H1 (cell line): ENCODE results near the gene MRM1. TPM values are rescaled to one million over a fixed set of nuclear protein-coding genes. Genes with fewer than 3 reads are reported as not detected.

Source experiments
- CTCF ChIA-PET: fragments of 300-600 bp; sonication (Branson Sonifier 250); formaldehyde crosslinking; loops from one replicate; lab custom pipeline; 2021; ENCODE audit not compliant: partially characterized antibody; lab: Charles Lee
- POLR2A ChIA-PET: fragments of 300-600 bp; sonication (Branson Sonifier 250); formaldehyde crosslinking; loops from one replicate; lab custom pipeline; 2021; ENCODE audit warnings: inconsistent platforms; ENCODE audit not compliant: partially characterized antibody; lab: Charles Lee
- DNase-seq, 2 experiments: peaks; one replicate each; pipeline versions ENCODE4 v3.0.0 to v3.0.0-alpha.2; 2010 to 2022; ENCODE audit warnings: low spot score in 2 of 2, low read depth in 1 of 2, mixed read lengths in 1 of 2
- FAIRE-seq: peaks from 2 replicates; lab custom pipeline; 2011; peaks lifted over from hg19 to GRCh38; lab: Jason Lieb, UNC
- H2AFZ ChIP-seq: 2 replicates; pipeline ENCODE4 v1.8.1; 2012; ENCODE audit warnings: low read length, inconsistent platforms
- H2AK5ac ChIP-seq: 2 replicates; pipeline ENCODE4 v1.6.1; 2013; ENCODE audit warnings: low read depth, low read length
- H2BK120ac ChIP-seq: replicated peaks from 2 replicates; pipeline ENCODE3; 2013; ENCODE audit warnings: low read depth, low read length, inconsistent platforms
- H2BK12ac ChIP-seq: 2 replicates; pipeline ENCODE4 v1.6.1; 2013; ENCODE audit warnings: low read depth, low read length
- H2BK15ac ChIP-seq: 2 replicates; pipeline ENCODE4 v1.6.1; 2013; ENCODE audit warnings: low read length
- H2BK20ac ChIP-seq: 2 replicates; pipeline ENCODE4 v1.6.1; 2013; ENCODE audit warnings: low read length
- H2BK5ac ChIP-seq: 2 replicates; pipeline ENCODE4 v1.6.1; 2013; ENCODE audit warnings: low read depth, low read length
- H3K14ac ChIP-seq: 2 replicates; pipeline ENCODE4 v1.6.1; 2013; ENCODE audit warnings: inconsistent platforms; ENCODE audit not compliant: insufficient read length
- H3K18ac ChIP-seq: 2 replicates; pipeline ENCODE4 v1.6.1; 2013; ENCODE audit warnings: low read length; ENCODE audit errors: extremely low read depth
- H3K23ac ChIP-seq: 2 replicates; pipeline ENCODE4 v1.6.1; 2013; ENCODE audit warnings: inconsistent platforms; ENCODE audit not compliant: insufficient read length
- H3K23me2 ChIP-seq: 2 replicates; pipeline ENCODE4 v1.6.1; 2013; ENCODE audit warnings: low read depth, low read length
- H3K27ac ChIP-seq: 2 replicates; pipeline ENCODE4 v1.6.1; 2011; ENCODE audit warnings: low read depth, low read length, inconsistent platforms
- H3K27me3 ChIP-seq, 4 experiments: replicated peaks in 1 of 4; 1 replicate in 1 of 4; 2 replicates in 3 of 4; pipeline versions ENCODE4 v1.6.1 to v1.8.1; 2011 to 2013; ENCODE audit warnings: low read length in 3 of 4, mild to moderate bottlenecking in 3 of 4, inconsistent platforms in 2 of 4, mixed read lengths in 2 of 4, moderate library complexity in 1 of 4; ENCODE audit not compliant: control insufficient read depth in 3 of 4, insufficient read depth in 3 of 4; ENCODE audit errors: extremely low read depth in 1 of 4
- H3K36me3 ChIP-seq, 4 experiments: 2 replicates each; pipeline versions ENCODE4 v1.6.1 to v1.8.1; 2011 to 2013; ENCODE audit warnings: mild to moderate bottlenecking in 4 of 4, low read length in 3 of 4, moderate library complexity in 2 of 4, control low read depth in 1 of 4, inconsistent platforms in 1 of 4; ENCODE audit not compliant: insufficient read depth in 4 of 4, control insufficient read depth in 2 of 4
- H3K4ac ChIP-seq: replicated peaks from 2 replicates; pipeline ENCODE3; 2013; ENCODE audit warnings: low read length, low read depth, mixed read lengths, inconsistent platforms; ENCODE audit not compliant: insufficient read length
- H3K4me1 ChIP-seq, 4 experiments: replicated peaks in 1 of 4; 1 replicate in 1 of 4; 2 replicates in 3 of 4; pipeline versions ENCODE4 v1.6.1 to v1.8.1; 2011 to 2013; ENCODE audit warnings: low read length in 3 of 4, inconsistent platforms in 2 of 4, mixed read lengths in 1 of 4; ENCODE audit not compliant: insufficient read depth in 4 of 4, control insufficient read depth in 3 of 4
- H3K4me2 ChIP-seq, 2 experiments: 2 replicates each; pipeline versions ENCODE4 v1.6.1 to v1.8.1; 2011 to 2013; ENCODE audit warnings: low read depth in 2 of 2, low read length in 2 of 2, control low read depth in 1 of 2, inconsistent platforms in 1 of 2, mild to moderate bottlenecking in 1 of 2; ENCODE audit not compliant: insufficient read depth in 1 of 2
- H3K4me3 ChIP-seq, 4 experiments: fragments of 200-600, 300-600 bp in 1 of 4; sonication (generic), shearing (Covaris generic), sonication (Bioruptor Twin) in 1 of 4; 2 replicates each; pipeline versions ENCODE4 v1.5.1 to v1.8.1; 2011 to 2016; ENCODE audit warnings: low read length in 4 of 4, low read depth in 3 of 4, control low read depth in 2 of 4, inconsistent platforms in 2 of 4, mild to moderate bottlenecking in 2 of 4, mixed read lengths in 1 of 4, moderate library complexity in 1 of 4; ENCODE audit not compliant: insufficient read depth in 2 of 4; ENCODE audit errors: extremely low read depth in 1 of 4
- H3K56ac ChIP-seq: replicated peaks from 2 replicates; pipeline ENCODE3; 2013; ENCODE audit warnings: low read depth, mild to moderate bottlenecking, mixed read lengths, low read length, inconsistent platforms; ENCODE audit not compliant: insufficient read length
- H3K79me1 ChIP-seq: 2 replicates; pipeline ENCODE4 v1.6.1; 2013; ENCODE audit warnings: low read depth, low read length, control low read depth
- H3K79me2 ChIP-seq, 2 experiments: 2 replicates each; pipeline versions ENCODE4 v1.6.1 to v1.8.1; 2012 to 2013; ENCODE audit warnings: low read length in 2 of 2, mild to moderate bottlenecking in 2 of 2, inconsistent platforms in 1 of 2; ENCODE audit not compliant: insufficient read depth in 2 of 2, control insufficient read depth in 1 of 2
- H3K9ac ChIP-seq, 4 experiments: replicated peaks in 1 of 4; 1 replicate in 1 of 4; 2 replicates in 3 of 4; pipeline versions ENCODE4 v1.6.1 to v1.8.1; 2011 to 2013; ENCODE audit warnings: low read depth in 3 of 4, low read length in 3 of 4, control low read depth in 2 of 4, mild to moderate bottlenecking in 2 of 4, moderate library complexity in 2 of 4, inconsistent platforms in 1 of 4; ENCODE audit errors: extremely low read depth in 1 of 4
- H3K9me3 ChIP-seq, 2 experiments: 2 replicates each; pipeline versions ENCODE4 v1.6.1 to v1.8.1; 2012 to 2013; ENCODE audit warnings: mild to moderate bottlenecking in 2 of 2, moderate library complexity in 2 of 2, control low read depth in 1 of 2, inconsistent platforms in 1 of 2, low read depth in 1 of 2, low read length in 1 of 2, mixed read lengths in 1 of 2; ENCODE audit not compliant: insufficient read depth in 2 of 2
- H4K20me1 ChIP-seq, 2 experiments: replicated peaks in 1 of 2; 2 replicates each; pipeline versions ENCODE3 to v1.8.1; 2011 to 2013; ENCODE audit warnings: inconsistent platforms in 2 of 2, low read length in 2 of 2, mild to moderate bottlenecking in 1 of 2; ENCODE audit not compliant: insufficient read depth in 2 of 2, control insufficient read depth in 1 of 2
- H4K5ac ChIP-seq: 2 replicates; pipeline ENCODE4 v1.6.1; 2013; ENCODE audit warnings: low read length, low read depth, mixed read lengths, inconsistent platforms; ENCODE audit not compliant: insufficient read length
- H4K8ac ChIP-seq: 2 replicates; pipeline ENCODE4 v1.8.0; 2013; ENCODE audit warnings: mild to moderate bottlenecking, moderate library complexity, low read length, inconsistent platforms; ENCODE audit not compliant: insufficient read depth; ENCODE audit errors: extremely low read depth
- H4K91ac ChIP-seq: replicated peaks from 2 replicates; pipeline ENCODE3; 2013; ENCODE audit warnings: low read length, mixed read lengths, inconsistent platforms; ENCODE audit not compliant: insufficient read length
- CREB1 ChIP-seq: IDR thresholded peaks from 2 replicates; pipeline ENCODE4 v1.6.1; 2012; ENCODE audit warnings: inconsistent platforms
- GABPA ChIP-seq: IDR thresholded peaks from 2 replicates; pipeline ENCODE4 v1.6.1; 2011; ENCODE audit warnings: mild to moderate bottlenecking, low read length, moderate library complexity, borderline replicate concordance; ENCODE audit not compliant: insufficient read depth
- KDM5A ChIP-seq: fragments of 200-600 bp; IDR thresholded peaks from 2 replicates; pipeline ENCODE4 v1.7.1; 2012; ENCODE audit warnings: mild to moderate bottlenecking, low read length, inconsistent platforms, mixed read lengths
- MAFK ChIP-seq: IDR thresholded peaks from 2 replicates; pipeline ENCODE4 v1.6.1; 2012; ENCODE audit warnings: low read depth, mild to moderate bottlenecking, improper control_type of control experiment, low read length
- POLR2A ChIP-seq, 2 experiments: IDR thresholded peaks; 1 replicate in 1 of 2; 2 replicates in 1 of 2; pipeline ENCODE4 v1.6.1; 2011; ENCODE audit warnings: low read depth in 2 of 2, low read length in 2 of 2, mild to moderate bottlenecking in 2 of 2; ENCODE audit errors: control extremely low read depth in 1 of 2
- SIRT6 ChIP-seq: IDR thresholded peaks from one replicate; pipeline ENCODE4 v1.7.1; 2012; ENCODE audit warnings: low read length, inconsistent platforms
- SP1 ChIP-seq: IDR thresholded peaks from 2 replicates; pipeline ENCODE4 v1.6.1; 2011; ENCODE audit warnings: low read depth, low read length
- SP2 ChIP-seq: IDR thresholded peaks from 2 replicates; pipeline ENCODE4 v1.6.1; 2012; ENCODE audit warnings: mild to moderate bottlenecking, low read length, inconsistent platforms
- TEAD4 ChIP-seq: IDR thresholded peaks from 2 replicates; pipeline ENCODE4 v1.6.1; 2012; ENCODE audit warnings: low read depth, low read length, inconsistent platforms, mixed read lengths
- WGBS, 2 experiments: shearing (Covaris generic) in 1 of 2; methylation state at CpG; one replicate each; pipeline versions ENCODE4 v1.1.6 to v1.1.7; 2013 to 2015; ENCODE audit warnings: low lambda C conversion rate in 2 of 2, mixed read lengths in 2 of 2, inconsistent platforms in 1 of 2, low coverage in 1 of 2, missing lambda C conversion rate in 1 of 2; ENCODE audit not compliant: insufficient replicate concordance in 2 of 2, insufficient coverage in 1 of 2, insufficient read length in 1 of 2; ENCODE audit errors: extremely low coverage in 1 of 2, missing lambda C conversion rate in 1 of 2; 5-methylcytosine and 5-hydroxymethylcytosine counted together
- polyA plus RNA-seq, 7 experiments: library from polyadenylated mRNA; depleted of rRNA in 3 of 7; stranded (reverse) in 5 of 7; unstranded in 2 of 7; fragments of >200 nt in 5 of 7; fragments of 200-250 nt in 2 of 7; gene quantifications; 1 replicate in 5 of 7; 2 replicates in 1 of 7; 4 replicates in 1 of 7; pipeline versions ENCODE4 v1.2.1 to v1.2.3, GENCODE V29; 2011 to 2013; ENCODE audit warnings: missing spikeins in 2 of 7, mixed read lengths in 2 of 7
- total RNA-seq: library from RNA; stranded (reverse); fragmentation: NEBNext Ultra II Directional; extraction: Animal tissue kit (Norgen Biotek cat#: 25700); gene quantifications from 2 replicates; pipeline ENCODE4 v1.2.1, GENCODE V29; 2021
- TF ChIP-seq, protein P1 (sequence below), 3 experiments: IDR thresholded peaks; 1 replicate in 2 of 3; 2 replicates in 1 of 3; pipeline versions ENCODE4 v1.5.1 to v1.6.1; 2011; ENCODE audit warnings: low read length in 3 of 3, mild to moderate bottlenecking in 3 of 3, inconsistent platforms in 2 of 3, low read depth in 1 of 3, moderate library complexity in 1 of 3; ENCODE audit not compliant: insufficient read depth in 1 of 3; ENCODE audit errors: control extremely low read depth in 1 of 3

MRM1 gene
- total and polyA plus RNA-seq, 2 of the 8 experiments (the other 6 are each of a cell fraction or from before 2014, with no cell fraction given): 9.9 to 11.2 TPM

DNA sequence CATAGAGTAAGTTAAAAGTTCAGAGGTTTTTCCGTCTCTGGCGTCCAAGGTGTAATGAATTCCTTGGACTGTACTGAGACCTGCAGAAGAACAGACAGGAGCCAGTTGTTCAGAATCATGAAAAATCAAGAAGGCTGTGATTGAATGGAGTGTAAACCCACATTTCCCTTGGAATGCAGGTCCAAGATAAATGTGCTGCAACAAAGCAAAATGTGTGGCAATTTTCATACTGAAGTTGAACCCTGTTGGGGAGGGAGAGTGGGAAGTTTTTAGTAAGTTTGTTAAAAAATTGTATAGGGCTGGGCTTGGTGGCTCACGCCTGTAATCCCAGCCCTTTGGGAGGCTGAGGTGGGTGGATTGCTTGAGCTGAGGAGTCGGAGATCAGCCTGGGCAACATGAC, 35.3 kb upstream of the MRM1 start:
- Histone ChIP-seq H3K27me3 (no peaks in the 10 kb centered on the region), H2AFZ (no peak overlapping the region), H3K27ac (no peak overlapping the region), H2AK5ac (no peak overlapping the region), H2BK5ac (no peak overlapping the region), H3K36me3 (peaks cover 2 to 44% (median 17%) of the 10 kb centered on the region in 4 experiments; a peak in 7 of 8 replicates), H3K18ac (no peak overlapping the region), H4K20me1 (peaks cover 0 to 1% of the 10 kb centered on the region in 2 experiments), H3K4me3 (no peak overlapping the region), H2BK20ac (no peak overlapping the region), H3K14ac (no peak overlapping the region), H3K9me3 (no peaks in the 10 kb centered on the region), H4K5ac (no peak overlapping the region), H3K79me2 (peaks cover 0 to 5% of the 10 kb centered on the region in 2 experiments; a peak in 1 of 4 replicates), H3K79me1 (no peaks in the 10 kb centered on the region), H3K9ac (no peak overlapping the region), H3K4ac (no peak overlapping the region), H4K8ac (no peak overlapping the region), H2BK12ac (no peak overlapping the region), H3K56ac (no peak overlapping the region), H2BK120ac (no peak overlapping the region), H3K4me1 (no peaks in the 10 kb centered on the region), H3K23me2 (no peaks in the 10 kb centered on the region), H4K91ac (no peak overlapping the region), H2BK15ac (no peak overlapping the region), H3K4me2 (no peak overlapping the region), H3K23ac (no peak overlapping the region)
- TF ChIP-seq MAFK (no peak), CREB1 (no peak), TEAD4 (no peak), SIRT6 (no peak), SP1 (no peak), POLR2A (IDR thresholded peaks at IDR 0.05; ENCODE audit: control extremely low read depth in 1 of 2, low read depth in 2 of 2, low read length in 2 of 2) (no peak), KDM5A (no peak), SP2 (no peak), GABPA (no peak)
- TF ChIP-seq, protein P1, sequence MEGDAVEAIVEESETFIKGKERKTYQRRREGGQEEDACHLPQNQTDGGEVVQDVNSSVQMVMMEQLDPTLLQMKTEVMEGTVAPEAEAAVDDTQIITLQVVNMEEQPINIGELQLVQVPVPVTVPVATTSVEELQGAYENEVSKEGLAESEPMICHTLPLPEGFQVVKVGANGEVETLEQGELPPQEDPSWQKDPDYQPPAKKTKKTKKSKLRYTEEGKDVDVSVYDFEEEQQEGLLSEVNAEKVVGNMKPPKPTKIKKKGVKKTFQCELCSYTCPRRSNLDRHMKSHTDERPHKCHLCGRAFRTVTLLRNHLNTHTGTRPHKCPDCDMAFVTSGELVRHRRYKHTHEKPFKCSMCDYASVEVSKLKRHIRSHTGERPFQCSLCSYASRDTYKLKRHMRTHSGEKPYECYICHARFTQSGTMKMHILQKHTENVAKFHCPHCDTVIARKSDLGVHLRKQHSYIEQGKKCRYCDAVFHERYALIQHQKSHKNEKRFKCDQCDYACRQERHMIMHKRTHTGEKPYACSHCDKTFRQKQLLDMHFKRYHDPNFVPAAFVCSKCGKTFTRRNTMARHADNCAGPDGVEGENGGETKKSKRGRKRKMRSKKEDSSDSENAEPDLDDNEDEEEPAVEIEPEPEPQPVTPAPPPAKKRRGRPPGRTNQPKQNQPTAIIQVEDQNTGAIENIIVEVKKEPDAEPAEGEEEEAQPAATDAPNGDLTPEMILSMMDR (IDR thresholded peaks at IDR 0.05; ENCODE audit: control extremely low read depth in 1 of 3, insufficient read depth in 1 of 3, low read depth in 1 of 3, low read length in 3 of 3): no peak
- 85% methylated on average over 4 of the region's 4 CpGs; no CpG with 5 or more reads in 1 of the 2 experiments for WGBS, 2 experiments
- ChIA-PET POLR2A (no interaction called here), CTCF (interaction anchor here (1.3 kb wide), 1 partner anchor 10 kb away, joined by 6 read pairs; no protein-coding TSS in a partner anchor)
- no peak for FAIRE-seq
- DNase-seq: no peak
